ENCODE data around the gene CDH13. TPM values are rescaled to one million over a fixed set of nuclear protein-coding genes. Genes with fewer than 3 reads are reported as not detected.

Gene CDH13
- polyA plus RNA-seq, 3 donors, result 8.6 to 12.8 (median 12.4) TPM

DNA sequence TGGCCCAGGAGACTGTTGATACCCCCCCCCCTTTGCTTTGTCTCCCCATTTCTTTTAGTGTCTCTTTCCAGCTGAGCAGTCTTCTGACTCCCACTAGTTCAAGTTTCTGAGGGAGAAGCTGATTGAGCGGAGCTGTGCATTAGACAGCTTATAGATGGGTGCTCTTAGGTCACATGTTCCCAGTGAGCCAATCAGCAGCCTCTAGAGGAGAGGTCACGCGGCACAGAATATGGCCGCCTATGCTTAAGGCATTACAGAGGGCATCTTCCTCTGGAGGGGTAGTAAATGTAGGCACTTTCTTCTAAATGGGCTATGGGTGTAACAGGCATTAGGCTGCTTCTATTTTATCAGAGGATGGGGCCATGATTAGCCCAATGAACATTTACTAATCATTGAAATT is 131.6 kb downstream of the CDH13 start:
- DNase-seq (ENCODE audit: extremely low read depth in 1 of 11, low read depth in 9 of 11, low spot score in 4 of 11), result no peak

DNA sequence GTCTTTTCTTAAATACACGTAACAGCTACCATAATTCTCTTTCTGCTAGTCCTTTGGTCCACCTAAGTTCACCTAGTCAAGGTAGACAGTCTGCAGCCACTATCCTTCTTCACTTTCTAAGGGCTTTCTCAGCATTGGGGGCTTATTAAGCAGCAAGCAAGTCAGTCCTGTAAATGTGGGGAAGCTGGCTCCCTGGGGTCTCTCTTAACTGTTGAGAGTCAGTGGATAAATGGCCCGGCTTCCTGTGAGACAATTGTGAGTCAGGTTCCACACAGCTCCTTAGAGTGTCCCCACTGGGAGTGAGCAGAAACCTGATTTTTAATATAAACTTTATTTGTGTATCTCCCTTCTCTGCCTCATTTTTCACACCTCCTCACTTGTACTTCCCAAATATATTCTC is 132.1 kb downstream of the CDH13 start:
- DNase-seq (ENCODE audit: extremely low read depth in 1 of 11, low read depth in 9 of 11, low spot score in 4 of 11), result no peak

DNA sequence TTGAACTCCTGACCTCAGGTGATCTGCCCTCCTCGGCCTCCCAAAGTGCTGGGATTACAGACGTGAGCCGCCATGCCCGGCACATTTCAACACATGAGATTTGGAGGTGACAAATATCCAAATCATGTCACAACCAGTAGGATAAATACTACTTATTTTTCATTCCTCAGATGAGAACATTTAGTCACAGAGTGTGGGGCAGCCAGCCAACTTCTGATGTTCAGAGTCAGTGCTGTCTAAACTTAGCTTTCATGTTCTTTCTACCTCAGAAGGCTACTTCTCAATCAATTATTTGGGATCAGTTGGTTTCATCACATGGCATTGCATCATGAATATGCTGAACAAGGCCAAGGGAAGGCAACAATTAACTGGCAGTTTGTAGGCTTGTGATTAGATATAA is 134.5 kb downstream of the CDH13 start:
- no peak for DNase-seq (ENCODE audit: extremely low read depth in 1 of 11, low read depth in 9 of 11, low spot score in 4 of 11)

DNA sequence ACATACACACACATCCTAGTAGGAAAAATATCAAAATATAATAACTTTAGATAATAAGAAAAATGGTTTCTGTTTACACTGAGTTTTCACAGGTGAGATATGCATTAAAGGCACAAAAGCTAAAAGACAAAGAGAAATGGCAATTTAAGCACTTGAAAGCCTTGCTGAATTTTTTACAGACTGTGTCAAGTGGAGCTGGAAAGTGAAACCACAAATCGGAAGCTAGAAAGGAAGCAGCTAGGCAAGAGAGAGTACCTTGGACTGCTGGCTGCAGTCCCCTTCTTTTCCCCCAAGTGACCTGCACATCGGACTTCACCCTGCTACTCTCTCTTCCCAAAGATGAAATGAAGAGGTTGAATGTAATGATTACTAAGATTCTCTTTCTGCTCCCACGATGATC is 135.1 kb downstream of the CDH13 start:
- no peak for DNase-seq (ENCODE audit: extremely low read depth in 1 of 11, low read depth in 9 of 11, low spot score in 4 of 11)

DNA sequence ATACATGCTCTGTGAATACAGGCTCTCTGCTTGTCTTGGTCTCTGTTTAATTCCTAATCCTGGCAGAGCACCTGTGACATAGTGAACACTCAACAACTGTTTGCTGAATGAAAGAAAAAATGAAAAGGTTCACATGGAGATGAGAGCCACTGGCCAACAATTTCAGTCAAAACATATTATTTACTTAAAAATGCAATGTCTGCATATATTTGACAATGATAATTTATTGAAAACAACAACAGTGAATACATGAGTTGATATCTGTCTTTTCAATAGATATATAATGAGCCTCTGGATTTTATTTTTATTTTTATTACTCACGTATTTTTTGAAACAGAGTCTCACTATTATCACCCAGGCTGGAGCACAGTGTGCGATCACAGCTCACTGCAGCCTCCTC is 136.6 kb downstream of the CDH13 start:
- DNase-seq (ENCODE audit: extremely low read depth in 1 of 11, low read depth in 9 of 11, low spot score in 4 of 11), result no peak

DNA sequence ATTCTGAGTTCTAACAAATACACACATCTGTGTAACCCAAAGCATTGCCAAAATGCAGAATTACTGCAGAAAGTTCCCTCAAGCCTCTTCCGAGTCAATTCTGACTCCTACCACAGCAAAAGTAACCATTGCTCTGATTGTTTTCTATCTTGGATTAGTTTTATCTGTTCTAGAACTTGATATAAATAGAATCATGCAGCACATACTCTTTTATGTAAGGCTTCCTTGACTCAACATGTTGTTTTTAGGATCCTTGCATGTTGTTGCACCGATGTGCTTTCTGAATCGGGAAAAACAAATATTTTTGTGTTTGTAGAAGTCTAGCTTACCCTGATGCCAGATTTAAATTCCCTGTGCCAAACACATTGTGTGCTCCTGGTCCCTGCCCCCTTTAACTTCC is 140.4 kb downstream of the CDH13 start:
- no peak for DNase-seq (ENCODE audit: extremely low read depth in 1 of 11, low read depth in 9 of 11, low spot score in 4 of 11)

DNA sequence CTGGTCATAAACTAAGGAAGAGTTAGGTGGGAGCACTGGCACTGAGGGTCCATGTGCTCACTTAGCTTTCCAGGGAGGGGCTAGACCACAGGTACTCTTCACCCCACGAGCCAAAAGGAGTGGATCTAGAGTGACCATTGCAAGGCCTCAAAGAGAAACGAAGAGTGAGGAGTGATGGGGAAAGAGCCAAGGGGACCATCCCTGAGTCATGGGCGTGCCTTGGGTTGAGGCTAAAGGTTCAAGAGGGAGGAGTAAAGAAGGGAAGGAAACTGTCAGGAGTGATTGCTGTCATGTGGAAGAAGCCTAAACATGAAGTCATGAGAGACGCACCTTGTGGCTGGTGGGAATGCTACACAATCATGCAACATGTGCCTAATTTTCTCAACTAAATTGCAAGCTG is 141.0 kb downstream of the CDH13 start:
- no peak for DNase-seq (ENCODE audit: extremely low read depth in 1 of 11, low read depth in 9 of 11, low spot score in 4 of 11)

DNA sequence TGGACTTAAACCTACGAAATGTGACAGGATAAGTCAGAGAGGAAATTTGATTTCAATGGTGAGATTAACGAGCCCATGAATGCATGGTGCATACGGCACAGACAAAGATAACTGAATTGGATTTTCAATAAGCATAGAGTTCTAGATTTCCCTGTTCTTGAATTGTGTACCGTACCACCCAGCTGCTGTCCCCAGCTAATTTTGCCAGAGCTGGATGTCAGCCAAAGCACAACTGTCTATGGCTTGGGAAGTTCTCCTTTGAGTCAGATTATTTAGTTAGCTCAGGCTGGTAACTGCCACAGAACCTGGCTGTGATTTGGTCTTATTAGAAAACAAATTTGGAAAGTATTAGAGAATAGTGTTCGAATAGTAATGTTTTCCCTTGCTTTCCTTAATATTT is 143.1 kb downstream of the CDH13 start:
- no peak for DNase-seq (ENCODE audit: extremely low read depth in 1 of 11, low read depth in 9 of 11, low spot score in 4 of 11)

DNA sequence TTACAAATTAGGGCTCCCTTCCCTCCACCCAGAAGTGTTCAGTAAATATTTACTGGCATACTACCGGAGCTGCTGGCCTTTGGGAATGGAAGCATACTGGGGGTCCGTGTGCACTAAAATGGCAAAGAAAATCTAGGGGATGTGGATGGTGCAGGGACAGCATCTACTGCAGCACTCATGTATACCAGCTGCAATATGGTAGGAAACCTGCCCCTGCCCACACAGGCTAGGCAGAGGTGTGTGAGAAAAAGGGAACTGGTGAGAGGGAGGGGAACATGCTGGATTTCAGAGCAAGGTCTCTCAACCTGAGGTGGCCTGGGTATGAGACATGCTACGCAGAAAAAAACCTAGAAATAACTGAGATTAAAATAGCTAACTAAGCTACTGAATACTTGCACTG is 145.4 kb downstream of the CDH13 start:
- DNase-seq (ENCODE audit: extremely low read depth in 1 of 11, low read depth in 9 of 11, low spot score in 4 of 11), result no peak

DNA sequence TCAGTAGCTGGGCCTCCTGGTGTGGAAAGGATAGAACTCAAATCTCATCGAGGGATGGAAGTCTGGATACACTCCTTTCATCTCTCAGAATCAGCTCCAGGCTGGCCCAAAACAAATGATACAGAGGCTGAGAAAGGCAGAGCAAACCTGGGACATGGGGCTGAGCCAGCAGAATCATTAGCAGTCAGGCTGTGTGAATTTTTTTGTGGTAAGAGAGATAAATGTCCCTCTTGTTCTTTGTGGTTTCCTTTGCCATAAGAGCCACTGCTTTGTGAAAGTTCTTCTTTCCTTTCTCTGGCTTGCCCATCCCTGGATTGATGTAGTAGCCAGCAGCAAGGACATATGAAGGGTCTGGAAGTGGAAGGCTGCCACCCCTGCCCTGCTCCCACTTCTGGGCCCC is 146.2 kb downstream of the CDH13 start:
- DNase-seq (ENCODE audit: extremely low read depth in 1 of 11, low read depth in 9 of 11, low spot score in 4 of 11), result no peak

DNA sequence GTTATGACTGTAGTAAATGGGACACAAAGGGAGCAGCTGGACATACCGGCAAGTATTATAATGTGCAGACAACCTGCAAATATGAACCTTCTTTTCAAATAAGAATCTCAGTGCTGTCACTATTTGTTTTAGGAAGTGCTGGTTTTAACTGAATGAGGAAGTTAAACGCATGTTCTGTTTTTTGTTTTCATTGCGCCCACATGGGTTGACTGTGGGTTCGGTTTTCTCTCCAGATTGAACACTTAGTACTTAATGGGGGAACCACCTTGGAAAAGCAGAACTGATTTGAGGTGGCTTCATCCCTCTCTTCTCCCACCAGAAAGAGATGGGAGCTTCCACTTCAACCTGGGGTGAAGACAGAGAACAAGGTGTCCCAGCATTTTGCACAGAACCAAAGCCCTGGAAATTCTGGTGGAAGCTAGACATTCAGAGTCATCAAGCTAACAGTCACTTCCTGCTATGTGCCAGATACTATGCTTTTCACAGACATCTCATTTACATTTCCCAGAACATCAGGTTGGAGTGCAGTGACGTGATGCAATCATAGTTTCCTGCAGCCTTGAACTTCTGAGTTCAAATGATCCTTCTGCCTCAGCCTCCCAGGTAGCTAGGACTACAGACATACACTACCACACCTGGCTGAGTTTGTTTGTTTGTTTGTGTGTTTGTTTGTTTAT is 149.8 kb downstream of the CDH13 start:
- DNase-seq (ENCODE audit: extremely low read depth in 1 of 11, low read depth in 9 of 11, low spot score in 4 of 11), result no peak

DNA sequence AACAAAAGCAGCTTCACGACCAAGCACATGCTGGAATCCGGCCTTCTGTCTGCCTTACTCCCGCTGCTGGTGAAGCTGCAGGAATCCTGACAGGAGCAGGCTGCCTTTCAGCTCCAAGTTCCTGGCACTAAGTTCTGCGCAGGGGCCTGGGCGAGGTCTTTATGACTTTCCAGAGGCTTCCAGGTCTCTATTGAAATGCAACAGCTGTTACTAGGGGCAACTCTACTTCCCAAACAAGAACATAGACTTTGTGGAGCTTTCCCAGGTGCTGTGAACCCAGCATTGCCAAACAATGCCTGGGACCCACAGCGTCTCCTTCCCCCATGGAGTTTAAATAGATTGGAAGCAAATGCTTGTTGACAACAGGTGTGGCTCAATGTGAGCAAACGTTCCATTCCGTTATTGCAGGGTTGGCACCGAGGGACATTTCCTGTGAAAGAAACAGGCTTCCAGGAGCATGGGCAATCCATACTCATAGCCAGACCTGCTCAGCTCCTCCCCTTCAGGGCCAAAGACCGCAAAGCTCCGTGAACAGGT is 156.0 kb downstream of the CDH13 start:
- DNase-seq (ENCODE audit: extremely low read depth in 1 of 11, low read depth in 9 of 11, low spot score in 4 of 11), result no peak

DNA sequence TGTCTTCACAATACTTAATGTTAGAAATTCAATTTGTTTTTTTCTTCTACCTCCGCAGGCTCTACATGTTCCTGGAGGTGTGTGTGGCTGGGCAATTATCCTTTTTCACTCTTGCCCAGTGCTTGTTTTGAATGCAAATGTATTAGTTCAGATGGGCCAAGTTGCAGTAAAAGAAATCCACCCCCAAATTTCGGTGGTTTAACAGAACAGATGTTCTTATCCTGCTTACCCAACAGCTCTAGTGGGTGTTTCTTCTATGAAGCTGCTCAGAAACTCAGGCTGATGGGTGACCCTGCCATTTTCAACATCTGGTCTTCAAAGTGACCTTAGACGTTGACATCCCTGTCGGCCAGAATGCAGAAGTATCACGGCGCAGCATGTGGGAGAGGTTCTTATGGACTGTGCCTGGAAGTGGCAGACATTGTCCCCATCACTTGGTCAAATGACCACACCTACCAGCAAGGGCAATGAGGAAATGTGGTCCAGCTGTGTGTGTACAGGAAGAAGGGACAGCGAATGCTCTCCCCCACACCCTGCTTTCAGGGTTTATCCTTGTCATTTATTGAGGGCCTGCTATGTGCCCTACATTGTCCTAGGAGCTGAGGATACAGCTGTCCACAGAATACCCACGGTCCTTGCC is 157.3 kb downstream of the CDH13 start:
- no peak for DNase-seq (ENCODE audit: extremely low read depth in 1 of 11, low read depth in 9 of 11, low spot score in 4 of 11)

DNA sequence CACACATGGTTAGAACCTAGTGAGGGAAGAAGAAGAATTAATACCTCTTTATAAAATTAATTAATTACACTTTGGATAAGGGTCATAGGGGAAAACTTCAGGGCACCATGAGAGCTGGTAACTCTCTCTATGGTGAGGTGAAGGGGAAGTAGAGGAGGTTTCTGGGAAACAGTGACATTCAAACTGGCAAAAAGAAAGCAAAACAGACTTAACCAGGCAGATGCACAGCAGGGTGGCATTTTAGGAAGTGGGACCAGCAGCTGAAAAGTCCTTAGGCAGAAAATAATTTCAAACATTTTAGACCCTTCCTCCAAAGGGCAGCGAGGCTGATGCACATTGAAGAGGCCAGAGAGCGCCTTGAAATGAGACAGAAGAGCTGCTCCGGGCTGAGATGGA is 157.8 kb downstream of the CDH13 start:
- DNase-seq (ENCODE audit: extremely low read depth in 1 of 11, low read depth in 9 of 11, low spot score in 4 of 11), result no peak

DNA sequence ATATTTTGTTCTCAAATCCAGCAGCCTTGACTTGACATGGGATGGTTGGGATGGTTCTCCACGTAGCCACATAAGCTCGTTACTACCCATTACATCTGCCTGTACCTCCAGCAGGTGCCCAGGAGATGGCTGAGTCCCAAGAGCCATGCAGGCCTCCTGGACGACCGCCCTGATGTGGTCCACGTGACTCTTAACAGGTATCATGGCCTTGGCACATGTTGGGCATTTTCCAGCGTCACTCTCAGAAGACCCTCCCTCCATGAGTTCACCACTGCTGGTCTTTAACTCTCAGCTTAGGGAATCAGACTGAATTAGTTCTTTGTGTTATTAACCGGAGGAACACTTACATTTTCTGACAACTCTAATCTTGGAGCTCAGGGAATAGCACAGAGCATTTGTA is 161.5 kb downstream of the CDH13 start:
- DNase-seq (ENCODE audit: extremely low read depth in 1 of 11, low read depth in 9 of 11, low spot score in 4 of 11), result no peak

DNA sequence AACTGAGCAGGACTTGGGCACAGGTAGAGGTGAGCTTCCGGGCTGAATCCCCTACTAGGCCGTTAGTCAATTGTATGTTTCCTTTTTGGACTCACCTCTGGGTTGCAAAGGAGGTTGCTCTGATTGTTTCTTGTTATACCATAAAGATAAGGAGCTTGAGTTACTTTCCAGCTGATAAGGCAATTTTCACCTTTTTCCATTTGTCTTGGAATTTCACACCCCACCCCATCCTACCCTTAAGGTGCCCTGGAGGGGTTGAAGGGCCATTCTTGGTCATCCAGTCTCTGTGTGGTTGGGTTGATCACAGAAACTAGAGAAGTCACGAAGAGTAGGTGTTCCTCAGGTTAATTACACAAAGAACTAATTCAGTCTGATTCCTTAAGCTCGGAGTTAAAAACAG is 162.2 kb downstream of the CDH13 start:
- DNase-seq (ENCODE audit: extremely low read depth in 1 of 11, low read depth in 9 of 11, low spot score in 4 of 11), result no peak

DNA sequence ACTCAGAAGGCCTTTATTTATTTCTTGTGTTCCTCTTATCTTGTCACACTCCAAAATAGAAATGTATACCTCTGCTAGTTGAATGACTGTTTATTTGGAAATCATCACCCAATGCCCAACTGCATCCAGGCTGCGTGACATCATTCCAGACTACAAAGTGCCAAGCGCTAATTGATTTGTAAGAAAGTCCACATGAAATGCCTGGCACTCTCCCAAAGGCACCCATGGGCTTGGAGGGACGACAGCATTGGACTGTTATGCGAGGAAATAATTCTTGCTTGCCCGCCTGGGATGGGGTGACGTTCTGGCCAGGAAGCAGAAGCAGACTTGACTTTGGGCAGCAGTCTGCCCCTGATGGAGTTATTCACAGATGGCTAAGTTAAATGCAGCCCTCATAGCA is 165.9 kb downstream of the CDH13 start:
- DNase-seq (ENCODE audit: extremely low read depth in 1 of 11, low read depth in 9 of 11, low spot score in 4 of 11), result no peak

DNA sequence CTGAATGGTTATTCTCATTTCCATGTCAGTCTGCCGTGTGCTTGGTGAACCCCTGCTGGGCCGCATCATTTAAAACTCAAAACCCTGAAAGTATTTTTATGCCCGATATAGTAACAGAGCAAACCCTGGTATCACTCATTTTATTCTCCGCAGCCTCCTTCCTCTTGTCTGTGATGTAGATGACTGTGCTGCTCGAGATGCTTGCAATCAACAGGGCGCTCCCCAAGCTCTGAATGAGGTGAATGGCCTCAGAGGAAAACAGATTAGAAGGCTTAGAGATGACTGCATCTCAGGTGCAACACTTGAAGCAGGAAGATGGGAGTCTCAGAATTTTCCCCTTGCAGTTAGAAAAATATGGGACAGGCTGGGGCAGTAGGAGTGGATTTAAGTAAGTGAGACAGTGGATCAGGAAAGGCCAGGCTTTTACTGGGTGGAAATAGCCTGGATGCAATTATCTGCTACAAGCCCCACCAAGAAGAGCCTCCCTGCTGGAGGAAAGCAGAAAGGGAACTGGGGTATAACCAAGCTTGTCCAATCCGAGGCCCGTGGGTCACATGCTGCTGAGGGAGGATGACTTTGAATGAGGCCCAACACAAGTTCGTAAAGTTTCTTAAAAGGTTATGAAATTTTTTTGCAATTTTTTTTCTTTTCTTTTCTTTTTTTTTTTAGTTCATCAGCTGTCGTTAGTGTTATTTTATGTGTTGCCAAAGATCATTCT is 166.9 kb downstream of the CDH13 start:
- no peak for DNase-seq (ENCODE audit: extremely low read depth in 1 of 11, low read depth in 9 of 11, low spot score in 4 of 11)

DNA sequence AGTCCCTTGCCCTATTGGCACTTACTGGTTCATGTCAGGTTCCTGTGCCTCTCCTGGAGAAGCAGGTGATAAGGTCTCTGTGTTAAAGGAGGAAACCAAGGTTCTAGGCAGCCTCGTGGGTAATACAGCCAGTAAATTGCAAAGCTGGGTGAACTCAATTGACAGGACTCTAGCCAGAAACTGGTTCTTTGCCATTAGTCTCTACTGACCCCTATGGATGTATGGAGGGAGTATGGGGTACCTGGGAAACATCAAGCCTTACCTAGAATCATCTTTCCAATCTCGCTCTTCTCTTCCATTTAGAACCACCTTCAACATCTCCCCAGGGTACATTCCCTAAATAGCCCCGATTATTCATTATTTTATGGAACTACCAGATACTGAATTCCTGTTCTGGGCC is 169.3 kb downstream of the CDH13 start:
- no peak for DNase-seq (ENCODE audit: extremely low read depth in 1 of 11, low read depth in 9 of 11, low spot score in 4 of 11)

DNA sequence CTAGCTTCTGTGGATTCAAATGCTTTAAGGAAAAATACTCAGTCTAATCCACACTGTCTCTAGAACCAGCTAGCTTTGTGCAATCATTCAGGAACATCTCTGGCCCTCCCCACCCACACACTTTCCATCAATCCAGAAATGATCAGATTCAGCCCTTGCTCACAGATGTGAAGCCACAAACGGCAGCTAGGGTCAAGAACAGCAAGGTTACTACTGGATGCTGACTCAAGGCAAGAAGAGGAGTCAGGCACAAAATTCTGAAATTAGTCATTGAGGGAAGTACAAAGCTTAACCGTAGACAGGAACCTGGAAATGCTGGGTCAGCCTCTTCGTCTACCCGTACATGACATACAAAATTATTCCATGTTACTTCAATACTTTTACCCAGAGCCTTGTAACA is 174.6 kb downstream of the CDH13 start:
- no peak for DNase-seq (ENCODE audit: extremely low read depth in 1 of 11, low read depth in 9 of 11, low spot score in 4 of 11)

All from renal cortex interstitium (tissue), 11 donors.